Upper lobe of right lung (tissue), 1 donor: ENCODE data around the gene ARHGAP42. TPM values are rescaled to one million over a fixed set of nuclear protein-coding genes. Genes with fewer than 3 reads are reported as not detected.

Experiments
- ATAC-seq: fragments of 200-7000 bp; cut with Tn5 transposase; one replicate; pipeline ENCODE4 v1.9.1; 2020; ENCODE audit warnings: mild to moderate bottlenecking, moderate library complexity
- DNase-seq: peaks from one replicate; pipeline ENCODE4 v3.0.0-alpha.2; 2020
- H3K27ac ChIP-seq: fragments of 200-600 bp; one replicate; pipeline ENCODE4 v1.8.0; 2022
- H3K27me3 ChIP-seq: fragments of 200-600 bp; one replicate; pipeline ENCODE4 v1.8.0; 2022; ENCODE audit warnings: mild to moderate bottlenecking
- H3K36me3 ChIP-seq: fragments of 200-600 bp; one replicate; pipeline ENCODE4 v1.8.0; 2022
- H3K4me1 ChIP-seq: fragments of 200-600 bp; one replicate; pipeline ENCODE4 v1.8.0; 2022
- H3K4me3 ChIP-seq: fragments of 200-600 bp; one replicate; pipeline ENCODE4 v1.8.0; 2022; ENCODE audit warnings: mild to moderate bottlenecking
- H3K9me3 ChIP-seq: fragments of 200-600 bp; one replicate; pipeline ENCODE4 v1.8.0; 2022
- intact Hi-C: fragments of 100-400 bp; cut with DNase I; formaldehyde crosslinking; loops from one replicate; pipeline ENCODE4 v1.11.0; 2022
- total RNA-seq: library from RNA; stranded (reverse); fragmentation: NEBNext Ultra II Directional; extraction: Animal tissue kit (Norgen Biotek cat#: 25700); gene quantifications from one replicate; pipeline ENCODE4 v1.2.1, GENCODE V29; 2021
- TF ChIP-seq, protein P1 (sequence below): fragments of 200-600 bp; IDR thresholded peaks from one replicate; pipeline ENCODE4 v1.8.0; 2022; ENCODE audit warnings: antibody characterized with exemption
- donor health status: DM: no; HTN: yes; CAD: no; lungs with severe emphysema.

ARHGAP42 gene
- total RNA-seq, 1 donor from 2014 or later = 19.8 TPM

DNA sequence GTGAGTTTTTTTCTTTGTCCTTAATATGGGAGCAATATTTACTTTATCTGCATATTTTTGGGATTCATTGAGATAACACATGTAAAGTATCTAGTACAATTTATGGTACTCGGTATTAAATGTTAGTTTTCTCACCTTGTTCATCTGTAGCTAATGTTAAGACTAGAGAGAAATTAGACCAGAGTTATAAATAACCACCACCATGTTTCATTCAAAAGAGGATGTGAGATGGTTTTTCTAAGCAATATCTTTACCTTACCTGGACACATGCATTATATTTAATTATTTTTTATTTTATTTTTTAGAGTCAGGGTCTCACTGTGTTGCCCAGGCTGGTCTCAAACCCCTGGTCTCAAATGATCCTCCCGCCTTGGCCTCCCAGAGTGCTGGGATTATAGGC lies 18.4 kb downstream of the ARHGAP42 start:
- ATAC-seq = no peak
- H3K4me3 ChIP-seq = no peak overlapping the region
- H3K4me1 ChIP-seq = no peaks in the 10 kb centered on the region
- DNase-seq = no peak
- no peaks in the 10 kb centered on the region for H3K36me3 ChIP-seq
- TF ChIP-seq, protein P1, sequence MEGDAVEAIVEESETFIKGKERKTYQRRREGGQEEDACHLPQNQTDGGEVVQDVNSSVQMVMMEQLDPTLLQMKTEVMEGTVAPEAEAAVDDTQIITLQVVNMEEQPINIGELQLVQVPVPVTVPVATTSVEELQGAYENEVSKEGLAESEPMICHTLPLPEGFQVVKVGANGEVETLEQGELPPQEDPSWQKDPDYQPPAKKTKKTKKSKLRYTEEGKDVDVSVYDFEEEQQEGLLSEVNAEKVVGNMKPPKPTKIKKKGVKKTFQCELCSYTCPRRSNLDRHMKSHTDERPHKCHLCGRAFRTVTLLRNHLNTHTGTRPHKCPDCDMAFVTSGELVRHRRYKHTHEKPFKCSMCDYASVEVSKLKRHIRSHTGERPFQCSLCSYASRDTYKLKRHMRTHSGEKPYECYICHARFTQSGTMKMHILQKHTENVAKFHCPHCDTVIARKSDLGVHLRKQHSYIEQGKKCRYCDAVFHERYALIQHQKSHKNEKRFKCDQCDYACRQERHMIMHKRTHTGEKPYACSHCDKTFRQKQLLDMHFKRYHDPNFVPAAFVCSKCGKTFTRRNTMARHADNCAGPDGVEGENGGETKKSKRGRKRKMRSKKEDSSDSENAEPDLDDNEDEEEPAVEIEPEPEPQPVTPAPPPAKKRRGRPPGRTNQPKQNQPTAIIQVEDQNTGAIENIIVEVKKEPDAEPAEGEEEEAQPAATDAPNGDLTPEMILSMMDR = no peak
- intact Hi-C loops = no loop called here
- H3K27ac ChIP-seq = no peak overlapping the region
- no peaks in the 10 kb centered on the region for H3K9me3 ChIP-seq
- H3K27me3 ChIP-seq = no peaks in the 10 kb centered on the region

DNA sequence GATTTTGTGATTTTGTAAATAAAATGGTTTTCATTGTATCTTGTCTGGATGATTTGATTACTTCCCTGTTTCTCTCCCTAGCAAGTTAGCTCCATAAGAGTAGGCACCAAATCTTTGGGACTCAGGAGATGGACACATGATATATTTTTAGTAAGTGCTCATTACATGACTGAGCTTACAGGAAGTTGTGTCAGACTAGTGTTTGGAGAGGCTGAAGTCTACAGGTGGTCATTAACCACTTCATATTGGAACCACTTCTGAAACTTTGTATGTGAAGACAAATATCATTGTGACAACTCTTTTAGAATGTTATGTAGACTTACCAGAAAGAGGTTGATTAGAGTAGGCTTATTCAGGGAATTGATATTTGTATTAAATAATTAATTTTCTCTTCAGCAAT lies 19.1 kb downstream of the ARHGAP42 start:
- Histone ChIP-seq H3K4me1 (no peaks in the 10 kb centered on the region), H3K4me3 (no peak overlapping the region), H3K27ac (no peak overlapping the region), H3K9me3 (no peaks in the 10 kb centered on the region), H3K27me3 (no peaks in the 10 kb centered on the region), H3K36me3 (no peaks in the 10 kb centered on the region)
- ATAC-seq = no peak
- TF ChIP-seq, protein P1 = no peak
- DNase-seq = no peak
- intact Hi-C loops = no loop called here

DNA sequence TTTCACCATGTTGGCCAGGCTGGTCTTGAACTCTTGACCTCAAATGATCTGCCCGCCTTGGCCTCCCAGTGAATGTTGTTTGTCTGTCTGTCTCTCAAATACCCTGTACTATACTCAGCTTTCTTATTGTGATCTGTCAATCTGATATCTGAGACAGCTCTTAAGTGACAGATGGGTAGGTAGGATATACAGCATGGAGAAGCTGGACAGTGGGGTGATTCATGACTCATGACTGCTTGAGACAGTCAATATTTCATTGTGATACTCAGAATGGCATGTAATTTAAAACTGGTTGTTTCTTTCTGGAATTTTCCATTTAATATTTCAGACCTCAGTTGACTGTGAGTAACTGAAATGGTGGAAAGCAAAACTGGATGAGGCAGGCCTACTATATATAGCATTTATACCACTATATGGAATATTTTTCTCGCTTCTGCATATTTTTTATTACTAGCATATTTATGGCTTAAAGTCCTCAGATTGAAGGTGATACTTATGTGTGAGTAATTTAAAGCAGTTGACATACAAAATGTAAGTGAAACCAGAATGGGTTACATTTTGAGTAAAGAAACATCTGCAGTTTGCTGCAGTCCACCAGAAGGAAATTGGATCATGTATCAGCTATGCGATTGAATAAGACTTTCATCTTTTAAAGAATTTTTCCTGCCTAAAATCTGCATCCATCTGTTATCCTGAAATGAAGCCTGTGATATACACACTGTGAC lies 22.3 kb downstream of the ARHGAP42 start:
- H3K4me3 ChIP-seq = no peak overlapping the region
- intact Hi-C loops = no loop called here
- H3K27me3 ChIP-seq = no peaks in the 10 kb centered on the region
- H3K27ac ChIP-seq = no peak overlapping the region
- no peaks in the 10 kb centered on the region for H3K4me1 ChIP-seq
- no peak for ATAC-seq
- TF ChIP-seq, protein P1 = no peak
- H3K9me3 ChIP-seq = no peaks in the 10 kb centered on the region
- H3K36me3 ChIP-seq = no peaks in the 10 kb centered on the region
- no peak for DNase-seq

DNA sequence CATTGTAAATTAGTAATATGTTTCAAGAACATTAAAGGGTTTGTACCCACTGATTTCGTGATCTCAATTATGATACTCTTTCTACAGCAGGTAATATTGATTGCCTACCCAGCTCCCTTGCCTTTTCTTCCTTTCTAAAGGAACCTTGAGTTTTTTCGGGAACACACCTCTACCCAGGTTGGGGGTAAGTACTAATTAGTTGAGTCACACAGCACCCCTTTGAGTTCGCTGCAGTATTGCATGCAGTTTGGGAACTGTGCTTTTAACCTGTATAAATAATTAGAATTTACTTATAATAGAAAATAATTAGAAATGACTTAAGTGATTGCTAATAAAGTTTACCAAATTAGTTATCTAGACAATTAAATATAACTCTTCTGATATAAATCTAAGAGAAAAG lies 24.9 kb downstream of the ARHGAP42 start:
- ATAC-seq (no peak), DNase-seq (no peak)
- H3K4me3 ChIP-seq = no peak overlapping the region
- H3K9me3 ChIP-seq = no peaks in the 10 kb centered on the region
- no peaks in the 10 kb centered on the region for H3K36me3 ChIP-seq
- H3K27me3 ChIP-seq = no peaks in the 10 kb centered on the region
- intact Hi-C loops = no loop called here
- no peak overlapping the region for H3K27ac ChIP-seq
- H3K4me1 ChIP-seq = no peaks in the 10 kb centered on the region
- TF ChIP-seq, protein P1 = no peak

DNA sequence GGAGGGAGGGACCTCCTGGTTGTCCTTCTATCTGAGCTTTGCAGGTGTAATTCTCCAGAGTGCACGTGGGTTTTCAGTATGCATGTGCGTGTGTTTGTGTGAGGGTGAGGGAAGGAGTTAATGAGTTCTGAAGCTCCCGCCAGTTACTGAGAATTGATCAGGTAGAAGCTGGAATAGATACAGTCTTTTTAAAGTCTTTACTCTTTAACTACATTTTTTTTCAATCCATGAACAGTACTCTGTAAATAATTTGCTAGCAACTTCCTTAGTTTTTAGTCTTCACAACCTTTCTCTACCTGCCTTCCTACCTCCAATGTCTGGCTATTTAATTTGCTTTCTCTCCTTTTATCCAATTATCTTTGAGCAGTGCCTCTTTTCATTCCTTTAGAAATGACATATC lies 25.5 kb downstream of the ARHGAP42 start:
- H3K9me3 ChIP-seq = no peaks in the 10 kb centered on the region
- no peaks in the 10 kb centered on the region for H3K36me3 ChIP-seq
- no peak overlapping the region for H3K27ac ChIP-seq
- ATAC-seq = no peak
- H3K4me1 ChIP-seq = no peaks in the 10 kb centered on the region
- no peaks in the 10 kb centered on the region for H3K27me3 ChIP-seq
- H3K4me3 ChIP-seq = no peak overlapping the region
- intact Hi-C loops = no loop called here
- TF ChIP-seq, protein P1 = no peak
- no peak for DNase-seq
